ENCODE measurements around the gene ATP6V1D. TPM values are rescaled to one million over a fixed set of nuclear protein-coding genes. Genes with fewer than 3 reads are reported as not detected.

The ATP6V1D gene
- total and polyA plus RNA-seq, 9 of the 15 experiments (the other 6 are each of a cell fraction or from before 2014, with no cell fraction given) = 35.5 to 91.0 (median 50.0) TPM

DNA sequence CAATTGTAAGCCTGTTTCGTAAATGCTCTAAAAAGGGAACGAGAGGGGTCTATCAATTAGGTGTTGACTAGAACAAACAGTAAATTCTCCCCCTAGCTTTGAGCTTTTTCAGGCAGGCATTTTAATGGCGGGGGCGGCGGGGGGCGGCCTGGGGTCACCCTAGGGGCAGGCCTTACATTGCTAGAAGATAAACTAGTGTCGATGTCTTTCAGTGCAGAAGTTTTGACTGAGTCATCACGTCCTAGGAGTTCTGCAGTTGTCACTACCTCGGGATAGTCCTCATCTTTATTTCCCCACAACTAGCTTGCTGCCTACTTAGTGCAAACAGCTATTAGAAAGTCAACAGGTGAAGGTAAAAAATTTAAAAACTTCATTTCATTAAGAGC, 1.6 kb downstream of the ATP6V1D start:
- ATAC-seq (peak; percentile 64), FAIRE-seq (peak; percentile 89), DNase-seq (ENCODE audit: extremely low read depth in 1 of 4, low spot score in 3 of 4) (peak in 3 of 4 experiments; percentile 11 to 80 (median 56))
- no peaks in the 10 kb centered on the region for H3K27me3 ChIP-seq (ENCODE audit: control insufficient read depth in 2 of 2, insufficient read depth in 2 of 2, low read length in 2 of 2)
- ChIA-PET CTCF (ENCODE audit: low intra/inter-chr PET ratio) (no interaction called here), POLR2A (interaction anchor here (0.6 to 1.1 kb wide), 4 partner anchors 8 to 315 kb away, joined by 3 read pairs; no protein-coding TSS in a partner anchor)
- H4K20me1 ChIP-seq (replicated peaks; ENCODE audit: control insufficient read depth, insufficient read depth, low read length) = peaks cover 3% of the 10 kb centered on the region; the same call in 1 of the 2 replicates
- in situ Hi-C loops (cut with MboI) (no loop called here), intact Hi-C loops (cut with micrococcal nuclease) (loop anchor here (5.0 kb wide), 1 partner anchor 116 kb away; the partner anchor contains the start of gene PALS1)
- no peaks in the 10 kb centered on the region for H3K9me1 ChIP-seq (ENCODE audit: control insufficient read depth, insufficient read depth, low read length)
- peak overlapping the region; percentile 85 for H3K4me3 ChIP-seq
- H3K79me2 ChIP-seq (ENCODE audit: control insufficient read depth, insufficient read depth, low read length) = peaks cover 82% of the 10 kb centered on the region
- 0% methylated on average over 8 of the region's 9 CpGs for WGBS (ENCODE audit: insufficient coverage, low coverage, missing lambda C conversion rate)
- peaks cover 2 to 15% of the 10 kb centered on the region in 2 experiments; a peak in 2 of 5 replicates for H3K4me1 ChIP-seq (replicated peaks in 1 of 2; ENCODE audit: control insufficient read depth in 2 of 2, insufficient read depth in 2 of 2, low read length in 2 of 2)
- no peaks in the 10 kb centered on the region for H3K9me3 ChIP-seq (replicated peaks; ENCODE audit: control insufficient read depth, insufficient read depth, low read depth, low read length)
- H3K36me3 ChIP-seq (ENCODE audit: control insufficient read depth, insufficient read depth, low read length) = peaks cover 18% of the 10 kb centered on the region; the same call in 2 of the 3 replicates
- peak overlapping the region; percentile 83 for H3K27ac ChIP-seq (ENCODE audit: extremely low read depth, low read depth, low read length)
- peak overlapping the region in 1 of 2 experiments; percentile 96; a peak in 2 of 4 replicates for H3K9ac ChIP-seq (ENCODE audit: insufficient read depth in 1 of 2, low read depth in 2 of 2, low read length in 2 of 2)
- H3K4me2 ChIP-seq (ENCODE audit: insufficient read depth, low read length) = peak overlapping the region; percentile 87
- H2AFZ ChIP-seq (ENCODE audit: low read depth, low read length) = peak overlapping the region; percentile 78
- BruUV-seq (replicated peaks) = no TSS peak
- TF ChIP-seq ZNF316 (IDR thresholded peaks at IDR 0.05) = peak; percentile 67
- TF ChIP-seq, protein P1, sequence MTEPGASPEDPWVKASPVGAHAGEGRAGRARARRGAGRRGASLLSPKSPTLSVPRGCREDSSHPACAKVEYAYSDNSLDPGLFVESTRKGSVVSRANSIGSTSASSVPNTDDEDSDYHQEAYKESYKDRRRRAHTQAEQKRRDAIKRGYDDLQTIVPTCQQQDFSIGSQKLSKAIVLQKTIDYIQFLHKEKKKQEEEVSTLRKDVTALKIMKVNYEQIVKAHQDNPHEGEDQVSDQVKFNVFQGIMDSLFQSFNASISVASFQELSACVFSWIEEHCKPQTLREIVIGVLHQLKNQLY (CRISPR knock-in tag; conservative IDR thresholded peaks at IDR 0.05) = no peak
- peak; percentile 59 for TF ChIP-seq DPF2 (IDR thresholded peaks at IDR 0.05)
- TF ChIP-seq RBM22 (IDR thresholded peaks at IDR 0.05; ENCODE audit: low read depth, low read length, poor library complexity, severe bottlenecking) = no peak
- TF ChIP-seq HMG20B (CRISPR knock-in tag; IDR thresholded peaks at IDR 0.05) = no peak
- peak in 1 of 3 experiments; percentile 63 for TF ChIP-seq YY1 (IDR thresholded peaks at IDR 0.05; ENCODE audit: borderline replicate concordance in 1 of 3, control insufficient read depth in 1 of 3, extremely low read depth in 1 of 3, insufficient read depth in 3 of 3, insufficient read length in 1 of 3, insufficient replicate concordance in 2 of 3, low read depth in 1 of 3, low read length in 2 of 3)
- TF ChIP-seq PCBP1 (IDR thresholded peaks at IDR 0.05; ENCODE audit: low read depth, low read length, poor library complexity, severe bottlenecking) = no peak
- TF ChIP-seq NFE2 (IDR thresholded peaks at IDR 0.05; ENCODE audit: low read depth) = peak; percentile 80
- TF ChIP-seq, protein P2, sequence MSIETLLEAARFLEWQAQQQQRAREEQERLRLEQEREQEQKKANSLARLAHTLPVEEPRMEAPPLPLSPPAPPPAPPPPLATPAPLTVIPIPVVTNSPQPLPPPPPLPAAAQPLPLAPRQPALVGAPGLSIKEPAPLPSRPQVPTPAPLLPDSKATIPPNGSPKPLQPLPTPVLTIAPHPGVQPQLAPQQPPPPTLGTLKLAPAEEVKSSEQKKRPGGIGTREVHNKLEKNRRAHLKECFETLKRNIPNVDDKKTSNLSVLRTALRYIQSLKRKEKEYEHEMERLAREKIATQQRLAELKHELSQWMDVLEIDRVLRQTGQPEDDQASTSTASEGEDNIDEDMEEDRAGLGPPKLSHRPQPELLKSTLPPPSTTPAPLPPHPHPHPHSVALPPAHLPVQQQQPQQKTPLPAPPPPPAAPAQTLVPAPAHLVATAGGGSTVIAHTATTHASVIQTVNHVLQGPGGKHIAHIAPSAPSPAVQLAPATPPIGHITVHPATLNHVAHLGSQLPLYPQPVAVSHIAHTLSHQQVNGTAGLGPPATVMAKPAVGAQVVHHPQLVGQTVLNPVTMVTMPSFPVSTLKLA (conservative IDR thresholded peaks at IDR 0.05) = peak in 1 of 2 experiments; percentile 23; a peak in 1 of 4 replicates
- TF ChIP-seq SRSF3 (IDR thresholded peaks at IDR 0.05; ENCODE audit: insufficient read depth, low read length) = no peak
- TF ChIP-seq ZKSCAN3 (CRISPR knock-in tag; IDR thresholded peaks at IDR 0.05) = no peak
- no peak for TF ChIP-seq NR2C2 (CRISPR knock-in tag; IDR thresholded peaks at IDR 0.05)
- TF ChIP-seq NR2C2 (tag; IDR thresholded peaks at IDR 0.05) = peak; percentile 33; the same call in 1 of the 2 replicates
- no peak for TF ChIP-seq FOXM1 (IDR thresholded peaks at IDR 0.05; ENCODE audit: low read depth)
- no peak for TF ChIP-seq FOXM1 (CRISPR knock-in tag; IDR thresholded peaks at IDR 0.05; ENCODE audit: low read depth)
- no peak for TF ChIP-seq HDAC8 (tag; IDR thresholded peaks at IDR 0.05)
- TF ChIP-seq, protein P3, sequence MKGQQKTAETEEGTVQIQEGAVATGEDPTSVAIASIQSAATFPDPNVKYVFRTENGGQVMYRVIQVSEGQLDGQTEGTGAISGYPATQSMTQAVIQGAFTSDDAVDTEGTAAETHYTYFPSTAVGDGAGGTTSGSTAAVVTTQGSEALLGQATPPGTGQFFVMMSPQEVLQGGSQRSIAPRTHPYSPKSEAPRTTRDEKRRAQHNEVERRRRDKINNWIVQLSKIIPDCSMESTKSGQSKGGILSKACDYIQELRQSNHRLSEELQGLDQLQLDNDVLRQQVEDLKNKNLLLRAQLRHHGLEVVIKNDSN (CRISPR knock-in tag; IDR thresholded peaks at IDR 0.05) = no peak
- TF ChIP-seq C11orf30 (IDR thresholded peaks at IDR 0.05; ENCODE audit: low read depth) = peak; percentile 67
- 0 out of 2 replicates have a peak, but pooled peaks have one; percentile 15 for TF ChIP-seq CBFA2T3 (IDR thresholded peaks at IDR 0.05)
- no peak for TF ChIP-seq NR3C1 (CRISPR knock-in tag; IDR thresholded peaks at IDR 0.05)
- TF ChIP-seq FOSL1 (tag; conservative IDR thresholded peaks at IDR 0.05) = peak; percentile 61

Data from K562 (cell line).